Mesenchymal stem cell (in vitro differentiated cells and primary cell): ENCODE data around the gene RBMX.
"Not testable (repeated sequence)": the region's sequence is repeated elsewhere in the genome, so short reads cannot be mapped to it uniquely, and the experiment has no call there.

Experiments used
- DNase-seq: peaks from one replicate; pipeline ENCODE4 v3.0.0-alpha.2; 2013
- H2AFZ ChIP-seq: one replicate; pipeline ENCODE4 v1.6.1; 2013; ENCODE audit warnings: low read depth, mild to moderate bottlenecking, control low read depth, inconsistent platforms, low read length, moderate library complexity
- H2AK5ac ChIP-seq: 2 replicates; pipeline ENCODE4 v1.6.1; 2013; ENCODE audit warnings: low read length, moderate library complexity, mild to moderate bottlenecking, inconsistent platforms; ENCODE audit not compliant: severe bottlenecking
- H2BK120ac ChIP-seq: one replicate; pipeline ENCODE4 v1.6.1; 2013; ENCODE audit warnings: low read depth, mild to moderate bottlenecking, inconsistent platforms, low read length, moderate library complexity
- H2BK12ac ChIP-seq, 2 experiments: one replicate each; pipeline ENCODE4 v1.6.1; 2013; ENCODE audit warnings: inconsistent platforms in 2 of 2, low read length in 2 of 2, mild to moderate bottlenecking in 2 of 2, moderate library complexity in 2 of 2, control low read depth in 1 of 2
- H2BK15ac ChIP-seq: one replicate; pipeline ENCODE4 v1.6.1; 2013; ENCODE audit warnings: mild to moderate bottlenecking, low read depth, inconsistent platforms; ENCODE audit not compliant: poor library complexity, severe bottlenecking
- H2BK5ac ChIP-seq: 2 replicates; pipeline ENCODE4 v1.6.1; 2013; ENCODE audit warnings: low read depth, mild to moderate bottlenecking, low read length, control low read depth, inconsistent platforms; ENCODE audit not compliant: poor library complexity, severe bottlenecking
- H3K14ac ChIP-seq, 2 experiments: one replicate each; pipeline ENCODE4 v1.6.1; 2013; ENCODE audit warnings: inconsistent platforms in 2 of 2, low read length in 2 of 2, control low read depth in 1 of 2, mild to moderate bottlenecking in 1 of 2, moderate library complexity in 1 of 2
- H3K18ac ChIP-seq, 2 experiments: one replicate each; pipeline ENCODE4 v1.6.1; 2013; ENCODE audit warnings: inconsistent platforms in 2 of 2, low read length in 2 of 2, control low read depth in 1 of 2, low read depth in 1 of 2, mild to moderate bottlenecking in 1 of 2
- H3K23ac ChIP-seq, 2 experiments: one replicate each; pipeline ENCODE4 v1.6.1; 2013; ENCODE audit warnings: inconsistent platforms in 2 of 2, low read length in 2 of 2, mild to moderate bottlenecking in 2 of 2, moderate library complexity in 2 of 2, control low read depth in 1 of 2
- H3K27ac ChIP-seq: 2 replicates; pipeline ENCODE4 v1.5.1; 2013; ENCODE audit warnings: mild to moderate bottlenecking, moderate library complexity, low read length, control low read depth, inconsistent platforms; ENCODE audit not compliant: poor library complexity, severe bottlenecking
- H3K27me3 ChIP-seq, 2 experiments: 2 replicates each; pipeline versions ENCODE4 v1.6.1 to v1.7.0; 2013; ENCODE audit warnings: low read length in 2 of 2, mild to moderate bottlenecking in 2 of 2, moderate library complexity in 2 of 2, control low read depth in 1 of 2, inconsistent platforms in 1 of 2; ENCODE audit not compliant: control insufficient read depth in 1 of 2, insufficient read depth in 1 of 2
- H3K36me3 ChIP-seq, 2 experiments: 2 replicates each; pipeline versions ENCODE4 v1.6.1 to v1.7.0; 2013; ENCODE audit warnings: low read length in 2 of 2, control low read depth in 1 of 2, inconsistent platforms in 1 of 2, low read depth in 1 of 2, mild to moderate bottlenecking in 1 of 2; ENCODE audit not compliant: insufficient read depth in 2 of 2, control insufficient read depth in 1 of 2
- H3K4ac ChIP-seq, 2 experiments: one replicate each; pipeline ENCODE4 v1.6.1; 2013; ENCODE audit warnings: inconsistent platforms in 2 of 2, low read length in 2 of 2, mild to moderate bottlenecking in 2 of 2, moderate library complexity in 2 of 2, control low read depth in 1 of 2, low read depth in 1 of 2
- H3K4me1 ChIP-seq: 2 replicates; pipeline ENCODE4 v1.6.1; 2013; ENCODE audit warnings: low read depth, low read length, control low read depth; ENCODE audit not compliant: control insufficient read depth, insufficient read depth
- H3K4me2 ChIP-seq: 2 replicates; pipeline ENCODE4 v1.6.1; 2013; ENCODE audit warnings: low read length, mild to moderate bottlenecking, inconsistent platforms; ENCODE audit not compliant: poor library complexity, severe bottlenecking
- H3K4me3 ChIP-seq, 2 experiments: 2 replicates each; pipeline versions ENCODE4 v1.5.1 to v1.7.0; 2013; ENCODE audit warnings: low read length in 2 of 2, mild to moderate bottlenecking in 2 of 2, control low read depth in 1 of 2, low read depth in 1 of 2; ENCODE audit not compliant: insufficient read depth in 1 of 2
- H3K79me1 ChIP-seq: replicated peaks from 2 replicates; pipeline ENCODE4 v1.6.1; 2013; ENCODE audit warnings: mild to moderate bottlenecking, control low read depth, low read length, inconsistent platforms; ENCODE audit not compliant: poor library complexity, severe bottlenecking
- H3K9ac ChIP-seq: 2 replicates; pipeline ENCODE4 v1.7.0; 2013; ENCODE audit warnings: mild to moderate bottlenecking, low read length, moderate library complexity
- H3K9me3 ChIP-seq: 2 replicates; pipeline ENCODE4 v1.7.0; 2013; ENCODE audit warnings: mild to moderate bottlenecking, low read length; ENCODE audit not compliant: control insufficient read depth
- H4K8ac ChIP-seq: one replicate; pipeline ENCODE4 v1.6.1; 2013; ENCODE audit warnings: inconsistent platforms, mild to moderate bottlenecking, low read length, moderate library complexity
- H4K91ac ChIP-seq: one replicate; pipeline ENCODE4 v1.6.1; 2013; ENCODE audit warnings: mild to moderate bottlenecking, low read length, inconsistent platforms
- WGBS: methylation state at CpG from one replicate; pipeline ENCODE4 v1.1.7; 2013; ENCODE audit warnings: mixed read lengths; 5-methylcytosine and 5-hydroxymethylcytosine counted together

The RBMX gene

DNA sequence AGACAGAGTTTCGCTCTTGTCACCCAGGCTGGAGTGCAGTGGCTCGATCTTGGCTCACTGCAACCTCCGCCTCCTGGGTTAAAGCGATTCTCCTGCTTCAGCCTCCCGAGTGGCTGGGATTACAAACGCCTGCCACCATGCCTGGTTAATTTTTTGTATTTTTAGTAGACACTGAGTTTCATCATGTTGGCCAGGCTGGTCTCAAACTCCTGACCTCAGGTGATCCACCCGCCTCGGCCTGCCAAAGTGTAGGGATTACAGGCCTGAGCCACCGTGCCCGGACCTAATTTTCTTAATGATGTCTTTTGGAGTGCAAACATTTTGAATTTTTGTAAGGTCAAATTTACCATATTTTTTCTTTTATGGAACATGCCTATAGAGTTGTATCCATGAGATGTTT is 19.5 kb upstream of the RBMX start:
- 95% methylated on average over 6 of the region's 10 CpGs for WGBS

DNA sequence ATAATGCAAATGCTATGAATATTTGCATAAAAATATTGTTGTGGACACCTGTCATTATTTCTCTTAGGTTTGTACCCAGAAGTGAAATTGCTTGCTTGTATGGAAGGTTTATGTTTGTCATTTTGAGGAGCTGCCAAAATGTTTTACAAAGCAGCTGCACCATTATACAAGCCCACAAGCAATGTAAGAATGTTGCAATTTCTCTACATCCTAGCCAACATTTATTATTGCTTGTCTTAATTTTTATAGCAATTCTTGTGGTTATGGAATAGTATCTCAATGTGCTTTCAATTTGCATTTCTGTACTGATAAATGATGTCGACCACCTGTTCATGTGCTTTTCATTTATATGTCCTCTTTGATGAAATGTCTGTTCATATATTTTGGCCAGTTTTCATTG is 18.7 kb upstream of the RBMX start:
- Histone ChIP-seq H3K9me3 (no peaks in the 10 kb centered on the region), H3K27ac (no peak overlapping the region), H4K8ac (no peak overlapping the region), H3K4me1 (no peaks in the 10 kb centered on the region), H3K79me1 (no peaks in the 10 kb centered on the region), H3K4ac (no peak overlapping the region), H2AFZ (no peak overlapping the region), H3K36me3 (no peaks in the 10 kb centered on the region), H3K14ac (no peak overlapping the region), H2BK15ac (no peak overlapping the region), H4K91ac (no peak overlapping the region), H3K4me3 (no peak overlapping the region), H3K18ac (no peak overlapping the region), H3K9ac (no peak overlapping the region), H3K4me2 (no peak overlapping the region), H3K23ac (no peak overlapping the region), H2AK5ac (no peak overlapping the region), H2BK12ac (no peak overlapping the region), H2BK5ac (no peak overlapping the region), H3K27me3 (no peaks in the 10 kb centered on the region), H2BK120ac (no peak overlapping the region)
- no CpG with 5 or more reads among the region's 1 CpG for WGBS
- no peak for DNase-seq

More for the DNA sequence above, 19.5 kb upstream of the RBMX start:
- not testable (repeated sequence) for DNase-seq, H3K23ac ChIP-seq, H2BK15ac ChIP-seq, H3K4ac ChIP-seq, H4K8ac ChIP-seq, H2AK5ac ChIP-seq, H3K18ac ChIP-seq, H3K9me3 ChIP-seq, H3K27ac ChIP-seq, H4K91ac ChIP-seq, H3K27me3 ChIP-seq, H2BK120ac ChIP-seq, H3K14ac ChIP-seq, H3K4me3 ChIP-seq, H3K36me3 ChIP-seq, H3K4me1 ChIP-seq, H2BK12ac ChIP-seq, H2AFZ ChIP-seq, H2BK5ac ChIP-seq, H3K9ac ChIP-seq, H3K4me2 ChIP-seq, H3K79me1 ChIP-seq

DNA sequence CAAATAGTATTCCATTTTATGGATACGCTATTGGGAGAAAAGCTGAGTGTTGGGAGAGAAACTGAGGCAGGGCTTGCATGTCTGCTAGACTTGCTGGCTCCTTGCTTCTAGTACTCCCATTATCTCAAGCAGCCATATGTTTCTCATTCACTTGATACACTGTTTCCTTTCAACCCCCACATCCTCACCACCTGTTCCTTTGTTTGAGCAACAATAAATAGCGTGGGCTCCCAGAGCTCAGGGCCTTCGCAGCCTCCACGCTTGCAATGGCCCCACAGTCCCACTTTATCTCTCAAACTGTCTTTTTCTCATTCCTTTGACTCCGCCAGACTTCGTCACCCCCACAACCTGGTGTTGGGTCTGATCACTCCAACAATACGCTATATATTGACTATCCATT is 18.2 kb upstream of the RBMX start:
- H4K91ac ChIP-seq, H4K8ac ChIP-seq, H2AK5ac ChIP-seq, DNase-seq, H2BK5ac ChIP-seq, H3K27ac ChIP-seq, H3K36me3 ChIP-seq, H2BK15ac ChIP-seq, H3K4me3 ChIP-seq, H2AFZ ChIP-seq, H2BK120ac ChIP-seq, H3K4ac ChIP-seq, H3K23ac ChIP-seq, H2BK12ac ChIP-seq, H3K18ac ChIP-seq, H3K79me1 ChIP-seq, H3K14ac ChIP-seq, H3K4me2 ChIP-seq, H3K4me1 ChIP-seq, H3K27me3 ChIP-seq, H3K9ac ChIP-seq, H3K9me3 ChIP-seq: not testable (repeated sequence)
- 82% methylated on average over 6 of the region's 7 CpGs for WGBS

DNA sequence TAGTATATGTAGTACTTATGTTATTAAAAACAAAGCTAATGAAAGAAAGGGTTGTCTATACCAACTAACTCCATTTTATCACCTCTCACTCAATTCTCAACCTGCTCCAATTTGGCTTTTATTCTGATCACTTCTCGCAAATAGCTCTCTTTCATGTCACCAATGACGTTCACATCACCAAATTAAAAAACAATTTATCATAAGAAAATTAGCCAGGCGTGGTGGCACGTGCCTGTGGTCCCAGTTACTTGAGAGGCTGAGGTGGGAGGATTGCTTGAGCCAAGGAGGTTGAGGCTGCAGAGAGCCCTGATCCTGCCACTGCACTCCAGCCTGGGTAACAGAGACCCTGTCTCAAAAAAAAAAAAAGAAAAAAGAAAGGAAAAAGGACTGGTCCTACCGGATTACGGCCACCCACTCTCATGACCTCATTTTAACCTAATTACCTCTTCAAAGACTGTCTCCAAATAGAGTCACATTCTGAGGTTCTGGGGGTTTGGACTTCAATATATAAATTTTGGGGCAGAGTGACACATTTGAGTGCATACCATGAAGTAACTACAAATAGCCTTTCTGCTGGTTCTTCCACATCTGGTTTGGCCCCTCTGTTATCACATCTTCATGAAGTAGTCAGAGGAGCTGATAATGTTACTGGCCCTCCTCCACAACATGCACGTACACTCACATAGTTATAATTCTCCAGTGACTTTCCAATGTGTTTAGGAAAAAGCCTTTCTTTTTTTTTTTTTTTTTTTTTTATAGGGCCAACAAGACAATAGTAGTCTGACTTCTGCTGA is 15.8 kb upstream of the RBMX start:
- Histone ChIP-seq H2BK12ac (no peak overlapping the region), H3K4ac (no peak overlapping the region), H2AFZ (no peak overlapping the region), H3K4me1 (no peaks in the 10 kb centered on the region), H3K79me1 (no peaks in the 10 kb centered on the region), H3K9me3 (no peaks in the 10 kb centered on the region), H3K23ac (no peak overlapping the region), H3K18ac (no peak overlapping the region), H2AK5ac (no peak overlapping the region), H3K4me3 (no peak overlapping the region), H2BK5ac (no peak overlapping the region), H3K4me2 (no peak overlapping the region), H2BK120ac (no peak overlapping the region), H3K27me3 (no peaks in the 10 kb centered on the region), H3K9ac (no peak overlapping the region), H3K14ac (no peak overlapping the region), H3K27ac (no peak overlapping the region), H3K36me3 (no peaks in the 10 kb centered on the region), H4K8ac (no peak overlapping the region), H4K91ac (no peak overlapping the region), H2BK15ac (no peak overlapping the region)
- WGBS: 92% methylated on average over 2 of the region's 7 CpGs
- DNase-seq: no peak
